Astrocyte of the cerebellum (primary cell): Measurements from ENCODE around the gene SCFD1.
"Not testable (repeated sequence)": the region's sequence is repeated elsewhere in the genome, so short reads cannot be mapped to it uniquely, and the experiment has no call there.

Experiments used
- DNase-seq: peaks from one replicate; pipeline ENCODE4 v3.0.0-alpha.2; 2011; ENCODE audit warnings: low read depth
- H3K4me3 ChIP-seq: 2 replicates; pipeline ENCODE4 v1.5.1; 2011; ENCODE audit warnings: mild to moderate bottlenecking, low read depth, low read length, moderate library complexity
- CTCF ChIP-seq: IDR thresholded peaks from 2 replicates; pipeline ENCODE4 v1.5.1; 2012; ENCODE audit warnings: low read length, low read depth, moderate library complexity, mild to moderate bottlenecking; ENCODE audit errors: missing control alignments
- in situ Hi-C: cut with HindIII; loops from 2 replicates; pipeline ENCODE4 v1.10.0; 2017; ENCODE audit warnings: low sequenced_read_pairs

The SCFD1 gene

DNA sequence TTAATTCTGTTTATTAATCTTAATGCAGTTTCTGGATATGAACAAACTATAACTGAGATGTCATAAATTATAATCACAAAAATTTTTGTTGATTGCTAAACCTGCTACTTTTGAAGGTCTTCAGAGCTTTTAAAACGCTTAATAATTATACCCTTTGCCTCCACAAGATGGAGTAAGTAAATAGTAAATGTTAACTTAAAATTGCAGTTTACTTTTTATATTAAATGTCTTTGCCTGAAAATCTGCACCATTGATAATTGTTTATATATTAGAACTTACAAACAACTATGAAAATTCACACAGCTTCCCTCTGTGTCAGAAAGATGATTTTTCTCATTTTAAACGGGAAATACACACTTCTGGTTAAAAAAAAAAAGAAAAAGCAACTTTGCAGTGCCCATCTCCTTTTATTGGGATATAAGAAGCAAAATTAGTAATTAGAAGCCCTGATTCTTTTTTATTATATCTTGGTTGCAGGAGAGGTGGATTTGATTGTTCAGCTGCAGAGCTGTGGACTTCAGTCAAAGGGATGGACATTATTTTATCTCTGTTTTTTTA, 35.6 kb downstream of the SCFD1 start:
- no peak overlapping the region for H3K4me3 ChIP-seq
- TF ChIP-seq CTCF: no peak
- DNase-seq: no peak
- in situ Hi-C loops: no loop called here

DNA sequence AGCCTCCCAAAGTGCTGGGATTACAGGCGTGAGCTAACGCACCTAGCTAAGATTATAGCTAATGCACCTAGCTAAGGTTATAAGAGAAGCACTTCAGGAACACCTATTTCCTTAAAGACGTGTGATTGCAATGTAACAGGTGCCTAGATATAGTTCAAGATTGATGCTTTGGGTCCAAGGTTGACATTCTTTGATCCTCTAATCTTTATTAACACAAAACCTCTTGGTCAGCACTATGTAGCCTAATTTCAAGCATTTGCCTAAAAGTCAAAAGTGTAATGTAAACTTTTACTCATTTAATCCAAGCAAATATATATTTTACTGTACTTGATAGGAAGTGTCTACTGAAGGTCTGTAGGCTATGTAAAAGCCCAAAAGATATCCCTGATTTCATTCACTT, 36.5 kb downstream of the SCFD1 start:
- DNase-seq: no peak
- in situ Hi-C loops: no loop called here
- H3K4me3 ChIP-seq: no peak overlapping the region
- TF ChIP-seq CTCF: no peak

DNA sequence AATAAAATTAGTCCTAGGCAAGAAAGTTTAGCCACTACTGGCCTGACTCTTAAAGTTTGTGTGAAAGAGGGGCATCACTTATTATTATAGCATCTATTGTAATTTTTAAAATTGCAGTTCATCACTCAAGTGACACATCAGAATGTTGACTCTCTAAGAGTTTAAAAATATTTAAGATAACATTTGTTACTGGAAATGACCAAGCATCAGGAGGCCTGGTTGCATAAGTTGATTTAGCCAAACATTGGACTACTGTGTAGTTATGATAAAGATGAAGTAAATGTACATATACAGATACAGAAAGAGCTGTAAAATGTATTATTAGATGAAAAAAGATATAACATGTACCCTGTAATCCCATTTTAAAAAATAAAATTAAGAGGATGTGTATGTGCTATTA, 47.5 kb downstream of the SCFD1 start:
- no peak overlapping the region for H3K4me3 ChIP-seq
- DNase-seq: no peak
- no peak for TF ChIP-seq CTCF
- in situ Hi-C loops: no loop called here

GRCh38 chr14:30673071-30673470, 51.0 kb downstream of the SCFD1 start:
- in situ Hi-C loops: no loop called here
- no peak for DNase-seq
- no peak for TF ChIP-seq CTCF
- H3K4me3 ChIP-seq: no peak overlapping the region

GRCh38 chr14:30678926-30679431, 56.9 kb downstream of the SCFD1 start:
- no peak for TF ChIP-seq CTCF
- no peak overlapping the region for H3K4me3 ChIP-seq
- DNase-seq: no peak
- in situ Hi-C loops: no loop called here

GRCh38 chr14:30680036-30680435, 57.9 kb downstream of the SCFD1 start:
- no peak for TF ChIP-seq CTCF
- DNase-seq: no peak
- no peak overlapping the region for H3K4me3 ChIP-seq
- in situ Hi-C loops: no loop called here

DNA sequence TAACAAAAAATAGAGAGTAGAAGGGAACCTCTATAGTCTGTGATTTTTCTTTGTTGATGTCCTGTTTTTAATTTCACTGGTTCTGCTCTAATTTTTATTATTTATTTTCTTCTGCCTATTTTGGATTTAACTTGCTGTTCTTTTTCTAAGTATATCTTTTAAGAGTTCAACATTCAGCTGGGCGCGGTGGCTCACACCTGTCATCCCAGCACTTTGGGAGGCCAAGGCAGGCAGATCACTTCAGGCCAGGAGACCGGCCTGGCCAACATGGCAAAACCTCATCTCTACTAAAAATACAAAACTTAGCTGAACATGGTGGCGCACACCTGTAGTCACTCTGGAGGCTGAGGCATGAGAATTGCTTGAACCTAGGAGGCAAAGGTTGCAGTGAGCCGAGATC, 58.7 kb downstream of the SCFD1 start:
- DNase-seq, in situ Hi-C loops: not testable (repeated sequence)

More for the DNA sequence above, 58.7 kb downstream of the SCFD1 start:
- not testable (repeated sequence) for H3K4me3 ChIP-seq
